HEK293 (cell line): ENCODE results near the gene C19orf12.
A peak's percentile ranks its signal among the peaks of the same experiment; 100 is the strongest.

ENCODE experiments used
- OSR2 ChIP-seq: fragments of 450-650 bp; formaldehyde crosslinking; IDR thresholded peaks from 2 replicates; pipeline ENCODE4 v1.5.1; 2016; ENCODE audit warnings: missing biosample characterization, missing genetic modification characterization
- OVOL3 ChIP-seq: fragments of 450-650 bp; formaldehyde crosslinking; IDR thresholded peaks from 2 replicates; pipeline ENCODE4 v1.5.1; 2016; ENCODE audit warnings: missing biosample characterization, missing genetic modification characterization
- PRDM6 ChIP-seq: fragments of 450-650 bp; formaldehyde crosslinking; IDR thresholded peaks from 2 replicates; pipeline ENCODE4 v1.5.1; 2017; ENCODE audit warnings: missing biosample characterization, missing genetic modification characterization
- RBAK ChIP-seq: fragments of 450-650 bp; formaldehyde crosslinking; IDR thresholded peaks from 2 replicates; pipeline ENCODE4 v1.5.1; 2016; ENCODE audit warnings: missing biosample characterization, missing genetic modification characterization
- TRIM28 ChIP-seq: IDR thresholded peaks from 2 replicates; pipeline ENCODE4 v1.6.1; 2011; ENCODE audit warnings: low read length, control low read depth, borderline replicate concordance
- TSHZ1 ChIP-seq: fragments of 450-650 bp; formaldehyde crosslinking; IDR thresholded peaks from 2 replicates; pipeline ENCODE4 v1.5.1; 2016; ENCODE audit warnings: missing biosample characterization, missing genetic modification characterization, borderline replicate concordance
- YY2 ChIP-seq: fragments of 450-650 bp; formaldehyde crosslinking; IDR thresholded peaks from 2 replicates; pipeline ENCODE4 v1.5.1; 2016; ENCODE audit warnings: missing biosample characterization, missing genetic modification characterization
- ZBTB1 ChIP-seq: fragments of 450-650 bp; formaldehyde crosslinking; IDR thresholded peaks from 2 replicates; pipeline ENCODE4 v1.5.1; 2016; ENCODE audit warnings: missing biosample characterization, missing genetic modification characterization
- ZBTB17 ChIP-seq: fragments of 450-650 bp; formaldehyde crosslinking; IDR thresholded peaks from 2 replicates; pipeline ENCODE4 v1.5.1; 2016; ENCODE audit warnings: missing biosample characterization, missing genetic modification characterization
- ZBTB21 ChIP-seq: fragments of 450-650 bp; formaldehyde crosslinking; IDR thresholded peaks from 2 replicates; pipeline ENCODE4 v1.5.1; 2017; ENCODE audit warnings: missing biosample characterization, missing genetic modification characterization
- ZBTB6 ChIP-seq: fragments of 450-650 bp; formaldehyde crosslinking; IDR thresholded peaks from 2 replicates; pipeline ENCODE4 v1.5.1; 2017; ENCODE audit warnings: missing biosample characterization, missing genetic modification characterization
- ZBTB7A ChIP-seq: fragments of 450-650 bp; formaldehyde crosslinking; IDR thresholded peaks from 2 replicates; pipeline ENCODE4 v1.5.1; 2016; ENCODE audit warnings: low read depth, missing biosample characterization, missing genetic modification characterization
- ZFP41 ChIP-seq: fragments of 450-650 bp; formaldehyde crosslinking; IDR thresholded peaks from 2 replicates; pipeline ENCODE4 v1.5.1; 2016; ENCODE audit warnings: missing biosample characterization, missing genetic modification characterization, borderline replicate concordance
- ZNF140 ChIP-seq: fragments of 450-650 bp; formaldehyde crosslinking; IDR thresholded peaks from 2 replicates; pipeline ENCODE4 v1.5.1; 2016; ENCODE audit warnings: missing biosample characterization, missing genetic modification characterization
- ZNF169 ChIP-seq: fragments of 450-650 bp; formaldehyde crosslinking; IDR thresholded peaks from 2 replicates; pipeline ENCODE4 v1.5.1; 2016; ENCODE audit warnings: missing biosample characterization, missing genetic modification characterization
- ZNF174 ChIP-seq: fragments of 450-650 bp; formaldehyde crosslinking; IDR thresholded peaks from 2 replicates; pipeline ENCODE4 v1.5.0; 2017; ENCODE audit warnings: missing biosample characterization, mild to moderate bottlenecking, missing genetic modification characterization
- ZNF175 ChIP-seq: fragments of 450-650 bp; formaldehyde crosslinking; IDR thresholded peaks from 2 replicates; pipeline ENCODE4 v1.5.1; 2016; ENCODE audit warnings: missing biosample characterization, missing genetic modification characterization
- ZNF18 ChIP-seq: fragments of 450-650 bp; formaldehyde crosslinking; IDR thresholded peaks from 2 replicates; pipeline ENCODE4 v1.5.1; 2016; ENCODE audit warnings: missing biosample characterization, missing genetic modification characterization
- ZNF221 ChIP-seq: fragments of 450-650 bp; formaldehyde crosslinking; IDR thresholded peaks from 2 replicates; pipeline ENCODE4 v1.5.1; 2017; ENCODE audit warnings: missing biosample characterization, missing genetic modification characterization, borderline replicate concordance
- ZNF292 ChIP-seq: fragments of 450-650 bp; formaldehyde crosslinking; IDR thresholded peaks from 2 replicates; pipeline ENCODE4 v1.5.1; 2016; ENCODE audit warnings: low read depth, missing biosample characterization, missing genetic modification characterization, borderline replicate concordance
- ZNF398 ChIP-seq: fragments of 450-650 bp; formaldehyde crosslinking; IDR thresholded peaks from 2 replicates; pipeline ENCODE4 v1.5.1; 2017; ENCODE audit warnings: missing biosample characterization, missing genetic modification characterization
- ZNF513 ChIP-seq: fragments of 450-650 bp; IDR thresholded peaks from 2 replicates; pipeline ENCODE4 v1.5.1; 2018; ENCODE audit warnings: missing biosample characterization, missing genetic modification characterization
- ZNF596 ChIP-seq: fragments of 450-650 bp; IDR thresholded peaks from 2 replicates; pipeline ENCODE4 v1.5.0; 2018; ENCODE audit warnings: missing biosample characterization, mild to moderate bottlenecking, missing genetic modification characterization, moderate library complexity
- ZNF621 ChIP-seq: fragments of 450-650 bp; formaldehyde crosslinking; IDR thresholded peaks from 2 replicates; pipeline ENCODE4 v1.5.1; 2017; ENCODE audit warnings: missing biosample characterization, missing genetic modification characterization
- ZNF768 ChIP-seq: fragments of 450-650 bp; formaldehyde crosslinking; IDR thresholded peaks from 2 replicates; pipeline ENCODE4 v1.5.1; 2018; ENCODE audit warnings: missing biosample characterization, mild to moderate bottlenecking, missing genetic modification characterization
- ZNF785 ChIP-seq: fragments of 450-650 bp; formaldehyde crosslinking; IDR thresholded peaks from 2 replicates; pipeline ENCODE4 v1.5.1; 2016; ENCODE audit warnings: missing biosample characterization, missing genetic modification characterization
- ZSCAN23 ChIP-seq: fragments of 450-650 bp; formaldehyde crosslinking; IDR thresholded peaks from 2 replicates; pipeline ENCODE4 v1.5.1; 2016; ENCODE audit warnings: missing biosample characterization, missing genetic modification characterization
- ZSCAN4 ChIP-seq: fragments of 450-650 bp; formaldehyde crosslinking; IDR thresholded peaks from 2 replicates; pipeline ENCODE4 v1.5.1; 2017; ENCODE audit warnings: missing biosample characterization, missing genetic modification characterization

C19orf12 gene

GRCh38 chr19:29687244-29687896 is 27.7 kb downstream of the C19orf12 start (continued):
- TF ChIP-seq ZNF221 (no peak), ZNF292 (tag by site-specific recombination) (no peak), TSHZ1 (tag by site-specific recombination) (peak; percentile 45; the same call in 1 of the 2 replicates), ZBTB17 (tag by site-specific recombination) (peak; percentile 86), ZNF174 (no peak), PRDM6 (tag by site-specific recombination) (no peak), ZNF175 (no peak; the same call in 1 of the 2 replicates), TRIM28 (no peak), ZBTB1 (tag by site-specific recombination) (no peak), ZNF768 (tag by site-specific recombination) (no peak), ZBTB6 (no peak), ZBTB7A (tag by site-specific recombination) (no peak), OVOL3 (tag by site-specific recombination) (no peak), ZFP41 (tag by site-specific recombination) (no peak), ZNF621 (tag by site-specific recombination) (no peak), ZSCAN4 (tag by site-specific recombination) (no peak), ZNF140 (tag by site-specific recombination) (no peak), OSR2 (no peak; the same call in 1 of the 2 replicates), ZSCAN23 (tag by site-specific recombination) (no peak), ZNF785 (tag by site-specific recombination) (peak; percentile 58; the same call in 1 of the 2 replicates), ZNF169 (tag by site-specific recombination) (no peak), RBAK (tag by site-specific recombination) (no peak), ZNF513 (tag by site-specific recombination) (no peak), ZNF18 (tag by site-specific recombination) (no peak), ZNF398 (tag by site-specific recombination) (peak; percentile 72), YY2 (tag by site-specific recombination) (no peak), ZNF596 (tag by site-specific recombination) (no peak), ZBTB21 (tag by site-specific recombination) (peak; percentile 82)
